Kidney (tissue), 14 donors: ENCODE data around the gene USF3. TPM values are rescaled to one million over a fixed set of nuclear protein-coding genes. Genes with fewer than 3 reads are reported as not detected.

Source experiments
- DNase-seq, 5 donors: peaks; one replicate each; pipeline ENCODE4 v3.0.0-alpha.2; 2013 to 2020
- FAIRE-seq: peaks from 2 replicates; lab custom pipeline; 2012; peaks lifted over from hg19 to GRCh38; lab: Jason Lieb, UNC
- H3K27ac ChIP-seq, 2 donors: one replicate each; pipeline ENCODE4 v1.7.0; 2013; ENCODE audit warnings: low read depth in 2 of 2, low read length in 2 of 2, inconsistent platforms in 1 of 2
- H3K27me3 ChIP-seq: one replicate; pipeline ENCODE4 v1.7.1; 2013; ENCODE audit warnings: low read length, inconsistent platforms; ENCODE audit not compliant: control insufficient read depth, insufficient read depth
- H3K36me3 ChIP-seq, 3 donors: one replicate each; pipeline versions ENCODE4 v1.7.0 to v1.7.1; 2013; ENCODE audit warnings: low read length in 3 of 3, control low read depth in 1 of 3, inconsistent platforms in 1 of 3; ENCODE audit not compliant: insufficient read depth in 3 of 3, control insufficient read depth in 2 of 3
- H3K4me1 ChIP-seq, 3 donors: one replicate each; pipeline versions ENCODE4 v1.7.0 to v1.7.1; 2013; ENCODE audit warnings: low read length in 3 of 3, inconsistent platforms in 1 of 3, low read depth in 1 of 3; ENCODE audit not compliant: control insufficient read depth in 2 of 3, insufficient read depth in 2 of 3
- H3K4me3 ChIP-seq, 3 donors: one replicate each; pipeline versions ENCODE4 v1.7.0 to v1.8.1; 2013; ENCODE audit warnings: low read length in 3 of 3, control low read depth in 1 of 3, inconsistent platforms in 1 of 3
- H3K9ac ChIP-seq, 3 donors: one replicate each; pipeline versions ENCODE4 v1.7.0 to v1.7.1; 2013; ENCODE audit warnings: low read length in 3 of 3, control low read depth in 1 of 3, inconsistent platforms in 1 of 3
- H3K9me3 ChIP-seq, 3 donors: one replicate each; pipeline versions ENCODE4 v1.7.0 to v1.7.1; 2013; ENCODE audit warnings: low read length in 3 of 3, control low read depth in 1 of 3, inconsistent platforms in 1 of 3; ENCODE audit not compliant: control insufficient read depth in 2 of 3, insufficient read depth in 1 of 3
- intact Hi-C: fragments of 100-400 bp; cut with DNase I; formaldehyde crosslinking; loops from one replicate; pipeline ENCODE4 v1.11.1; 2022
- polyA plus RNA-seq: library from polyadenylated mRNA; stranded (reverse); fragments of 350-450 nt; fragmentation: Illumina TruSeq; extraction: RNeasy Lipid Tissue Mini Kit (QIAGEN cat#74804); gene quantifications from one replicate; pipeline ENCODE4 v1.2.3, GENCODE V29; 2014; ENCODE audit warnings: low read depth, low replicate concordance; ENCODE audit not compliant: insufficient read depth
- total RNA-seq: library from RNA; stranded (reverse); fragmentation: NEBNext Ultra II Directional; extraction: Animal tissue kit (Norgen Biotek cat#: 25700); gene quantifications from one replicate; pipeline ENCODE4 v1.2.1, GENCODE V29; 2021
- TF ChIP-seq, protein P1 (sequence below): IDR thresholded peaks from 3 replicates; pipeline ENCODE4 v1.5.1; 2012; ENCODE audit warnings: mild to moderate bottlenecking, moderate library complexity, borderline replicate concordance; ENCODE audit not compliant: insufficient read depth; ENCODE audit errors: extremely low read depth
- donor health status: control.
- donor health status: control.
- donor health status: control.
- donor health status: control.
- donor health status: control.
- donor health status: DM: yes; HTN: yes; CAD: no.
- donor health status: Normal renal cell carcinoma (clear cell type).

The USF3 gene
- total and polyA plus RNA-seq, 2 donors from 2014 or later = 6.5 to 21.3 TPM

DNA sequence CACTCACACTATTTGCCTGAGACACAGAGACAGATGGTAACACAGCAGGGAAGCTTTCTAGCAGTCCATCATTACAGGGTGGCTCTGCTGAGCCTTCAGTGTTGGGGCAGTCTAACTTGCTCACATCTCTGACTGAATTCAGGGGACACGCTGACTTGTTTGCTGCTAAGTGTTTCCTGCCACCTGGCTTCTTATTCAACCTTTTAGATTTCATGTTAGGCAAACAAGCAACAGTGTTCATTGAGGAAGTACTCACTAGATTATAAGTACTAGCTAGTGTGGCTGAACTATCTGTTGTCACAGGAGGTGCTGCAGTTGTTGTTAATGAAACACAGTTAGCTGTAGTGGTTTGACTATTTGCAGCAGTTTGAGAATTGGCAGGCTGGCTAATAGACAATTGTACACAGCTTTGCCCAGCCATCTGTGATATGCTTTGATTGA is 37.3 kb downstream of the USF3 start:
- peaks cover 4 to 29% (median 16%) of the 10 kb centered on the region in 3 donors for H3K36me3 ChIP-seq
- TF ChIP-seq, protein P1, sequence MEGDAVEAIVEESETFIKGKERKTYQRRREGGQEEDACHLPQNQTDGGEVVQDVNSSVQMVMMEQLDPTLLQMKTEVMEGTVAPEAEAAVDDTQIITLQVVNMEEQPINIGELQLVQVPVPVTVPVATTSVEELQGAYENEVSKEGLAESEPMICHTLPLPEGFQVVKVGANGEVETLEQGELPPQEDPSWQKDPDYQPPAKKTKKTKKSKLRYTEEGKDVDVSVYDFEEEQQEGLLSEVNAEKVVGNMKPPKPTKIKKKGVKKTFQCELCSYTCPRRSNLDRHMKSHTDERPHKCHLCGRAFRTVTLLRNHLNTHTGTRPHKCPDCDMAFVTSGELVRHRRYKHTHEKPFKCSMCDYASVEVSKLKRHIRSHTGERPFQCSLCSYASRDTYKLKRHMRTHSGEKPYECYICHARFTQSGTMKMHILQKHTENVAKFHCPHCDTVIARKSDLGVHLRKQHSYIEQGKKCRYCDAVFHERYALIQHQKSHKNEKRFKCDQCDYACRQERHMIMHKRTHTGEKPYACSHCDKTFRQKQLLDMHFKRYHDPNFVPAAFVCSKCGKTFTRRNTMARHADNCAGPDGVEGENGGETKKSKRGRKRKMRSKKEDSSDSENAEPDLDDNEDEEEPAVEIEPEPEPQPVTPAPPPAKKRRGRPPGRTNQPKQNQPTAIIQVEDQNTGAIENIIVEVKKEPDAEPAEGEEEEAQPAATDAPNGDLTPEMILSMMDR = no peak
- intact Hi-C loops = no loop called here
- no peak overlapping the region for H3K4me3 ChIP-seq
- H3K9ac ChIP-seq = no peak overlapping the region
- H3K27me3 ChIP-seq = no peaks in the 10 kb centered on the region
- H3K27ac ChIP-seq = no peak overlapping the region
- H3K9me3 ChIP-seq = no peaks in the 10 kb centered on the region
- H3K4me1 ChIP-seq = no peaks in the 10 kb centered on the region
- FAIRE-seq (no peak), DNase-seq (no peak)

DNA sequence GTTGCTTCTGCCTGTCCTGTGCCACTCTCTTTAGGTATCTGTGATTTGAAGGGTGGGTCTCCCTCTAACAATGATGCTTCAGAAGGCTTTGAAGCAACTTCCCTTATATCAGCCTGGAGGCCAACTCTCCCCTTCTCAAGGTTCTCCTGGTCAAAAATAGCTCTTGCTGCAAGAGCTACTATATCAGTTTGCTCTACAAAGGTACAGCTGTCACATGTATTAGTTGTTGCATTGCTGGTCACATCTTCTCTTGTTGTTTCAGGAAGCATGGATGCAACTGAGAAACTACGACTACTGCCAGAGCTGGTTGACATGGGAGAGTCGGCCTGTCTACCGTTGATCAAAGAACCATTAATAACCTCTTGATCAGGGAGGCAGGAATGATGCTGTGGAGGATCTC is 38.3 kb downstream of the USF3 start:
- H3K36me3 ChIP-seq = peaks cover 4 to 29% (median 16%) of the 10 kb centered on the region in 3 donors
- intact Hi-C loops = no loop called here
- no peaks in the 10 kb centered on the region for H3K27me3 ChIP-seq
- no peaks in the 10 kb centered on the region for H3K4me1 ChIP-seq
- H3K27ac ChIP-seq = no peak overlapping the region
- FAIRE-seq = no peak
- no peaks in the 10 kb centered on the region for H3K9me3 ChIP-seq
- no peak overlapping the region for H3K4me3 ChIP-seq
- H3K9ac ChIP-seq = no peak overlapping the region
- TF ChIP-seq, protein P1 = no peak
- no peak for DNase-seq

DNA sequence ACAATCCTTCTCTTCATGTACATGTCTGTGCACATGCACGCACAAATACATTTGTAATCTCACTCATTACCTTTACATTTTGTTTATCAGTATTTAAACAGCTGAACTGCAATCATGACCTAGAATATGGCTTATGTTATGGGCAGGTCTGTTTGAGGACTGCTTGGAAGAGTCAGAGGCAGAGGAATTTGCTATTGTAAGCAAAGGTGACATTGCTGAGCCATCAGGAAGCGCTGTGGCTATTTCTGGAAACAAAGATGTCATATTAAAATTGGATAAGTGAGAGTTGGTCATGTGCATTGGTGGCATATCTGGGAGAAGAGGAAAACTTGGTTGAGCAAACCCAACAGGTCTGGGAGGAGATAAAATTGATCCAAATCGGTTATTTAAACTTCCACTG is 41.6 kb downstream of the USF3 start:
- Histone ChIP-seq H3K36me3 (peaks cover 4 to 16% (median 8%) of the 10 kb centered on the region in 3 donors), H3K9ac (no peak overlapping the region), H3K4me3 (no peak overlapping the region), H3K9me3 (no peaks in the 10 kb centered on the region), H3K27me3 (no peaks in the 10 kb centered on the region), H3K4me1 (no peaks in the 10 kb centered on the region), H3K27ac (no peak overlapping the region)
- DNase-seq (no peak), FAIRE-seq (no peak)
- intact Hi-C loops = no loop called here
- TF ChIP-seq, protein P1 = no peak

DNA sequence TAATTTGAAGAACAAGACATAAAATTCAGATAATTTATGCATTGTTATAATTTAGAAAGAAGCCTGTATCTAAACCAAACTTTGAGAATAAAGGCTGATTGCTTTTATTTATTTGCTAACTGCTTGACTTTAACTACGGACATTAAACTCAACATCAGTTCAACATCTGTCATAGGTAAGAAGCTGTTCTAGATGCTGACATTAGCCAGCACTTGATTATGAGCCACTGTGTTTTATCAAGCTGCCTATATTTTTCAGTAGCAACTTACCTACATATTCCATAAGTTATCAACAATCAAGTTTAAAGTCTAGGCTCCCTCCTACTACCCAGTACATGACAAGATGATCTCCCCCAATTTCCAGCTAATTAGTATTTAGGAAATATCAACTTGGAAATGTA is 42.1 kb downstream of the USF3 start:
- TF ChIP-seq, protein P1 = no peak
- Histone ChIP-seq H3K27ac (no peak overlapping the region), H3K9ac (no peak overlapping the region), H3K27me3 (no peaks in the 10 kb centered on the region), H3K36me3 (peaks cover 4 to 11% (median 5%) of the 10 kb centered on the region in 3 donors), H3K4me3 (no peak overlapping the region), H3K4me1 (no peaks in the 10 kb centered on the region), H3K9me3 (no peaks in the 10 kb centered on the region)
- intact Hi-C loops = no loop called here
- DNase-seq (no peak), FAIRE-seq (no peak)
